ENCODE data around the gene PPIP5K2.
"Not testable (repeated sequence)": the region's sequence is repeated elsewhere in the genome, so short reads cannot be mapped to it uniquely, and the experiment has no call there.

Gene PPIP5K2

GRCh38 chr5:103126557-103126956, 6.5 kb downstream of the PPIP5K2 start:
- no peak for DNase-seq

GRCh38 chr5:103127292-103127817, 7.3 kb downstream of the PPIP5K2 start:
- no peak for DNase-seq

- DNase-seq, result no peak
Measured at GRCh38 chr5:103128202-103128601, 8.1 kb downstream of the PPIP5K2 start.

- DNase-seq, result no peak
Measured at GRCh38 chr5:103132684-103133083, 12.6 kb downstream of the PPIP5K2 start.

GRCh38 chr5:103133231-103133630, 13.1 kb downstream of the PPIP5K2 start:
- DNase-seq, result no peak

GRCh38 chr5:103135461-103135860, 15.4 kb downstream of the PPIP5K2 start:
- no peak for DNase-seq

GRCh38 chr5:103138202-103138690, 18.1 kb downstream of the PPIP5K2 start:
- no peak for DNase-seq

GRCh38 chr5:103139264-103139865, 19.3 kb downstream of the PPIP5K2 start:
- peak; percentile 8 to 27 for DNase-seq

- DNase-seq, result not testable (repeated sequence)
Measured at GRCh38 chr5:103142132-103142531, 22.0 kb downstream of the PPIP5K2 start.

- DNase-seq, result no peak
Measured at GRCh38 chr5:103145196-103145595, 25.1 kb downstream of the PPIP5K2 start.

- no peak for DNase-seq
Measured at GRCh38 chr5:103148213-103148612, 28.1 kb downstream of the PPIP5K2 start.

GRCh38 chr5:103151156-103151555, 31.1 kb downstream of the PPIP5K2 start:
- no peak for DNase-seq

GRCh38 chr5:103166706-103167105, 46.6 kb downstream of the PPIP5K2 start:
- DNase-seq, result no peak

GRCh38 chr5:103174147-103174546, 54.0 kb downstream of the PPIP5K2 start:
- no peak for DNase-seq

GRCh38 chr5:103177543-103177942, 57.4 kb downstream of the PPIP5K2 start:
- no peak for DNase-seq

- DNase-seq, result no peak
Measured at GRCh38 chr5:103178167-103178566, 58.1 kb downstream of the PPIP5K2 start.

- DNase-seq, result no peak
Measured at GRCh38 chr5:103186152-103186551, 66.1 kb downstream of the PPIP5K2 start.

- no peak for DNase-seq
Measured at GRCh38 chr5:103188436-103188835, 68.3 kb downstream of the PPIP5K2 start.

- DNase-seq, result no peak
Measured at GRCh38 chr5:103203226-103203625, 83.1 kb downstream of the PPIP5K2 start.

- DNase-seq, result not testable (repeated sequence)
Measured at GRCh38 chr5:103204990-103205389, 84.9 kb downstream of the PPIP5K2 start.

GRCh38 chr5:103205991-103206700, 86.0 kb downstream of the PPIP5K2 start:
- no peak for DNase-seq

GRCh38 chr5:103207011-103207410, 86.9 kb downstream of the PPIP5K2 start:
- no peak for DNase-seq

- no peak for DNase-seq
Measured at GRCh38 chr5:103207653-103208052, 87.6 kb downstream of the PPIP5K2 start.

GRCh38 chr5:103208460-103208859, 88.4 kb downstream of the PPIP5K2 start:
- no peak for DNase-seq
